ENCODE data around the gene RENBP.

The RENBP gene

GRCh38 chrX:153885968-153886903, 58.2 kb downstream of the RENBP start, which contains the start of gene L1CAM:
Gene L1CAM, minus strand, starts transcription at chrX:153886173. Its CDS starts 10,337 bp downstream, at chrX:153875836.
- no peak for DNase-seq

All from NCI-H1436 (cell line).